Thyroid gland (tissue), 4 donors: ENCODE results near the gene DNMT3L. TPM values are rescaled to one million over a fixed set of nuclear protein-coding genes. Genes with fewer than 3 reads are reported as not detected.
"Not testable (repeated sequence)": the region's sequence is repeated elsewhere in the genome, so short reads cannot be mapped to it uniquely, and the experiment has no call there.

ENCODE experiments used
- DNase-seq, 2 donors: peaks; one replicate each; pipeline ENCODE4 v3.0.0-alpha.2; 2019
- H3K27ac ChIP-seq, 3 donors: fragments of 200-600 bp; sonication (generic); 1 replicate in 2 of 3; 2 replicates in 1 of 3; pipeline ENCODE4 v1.5.1; 2016 to 2019; ENCODE audit warnings: mild to moderate bottlenecking in 1 of 3, moderate library complexity in 1 of 3
- H3K27me3 ChIP-seq: fragments of 200-600 bp; sonication (generic); one replicate; pipeline ENCODE4 v1.5.1; 2019
- H3K36me3 ChIP-seq, 2 donors: fragments of 200-600 bp; sonication (generic); one replicate each; pipeline ENCODE4 v1.5.1; 2016 to 2019
- H3K4me1 ChIP-seq, 2 donors: fragments of 200-600 bp; sonication (generic); one replicate each; pipeline ENCODE4 v1.5.1; 2017 to 2019
- H3K4me3 ChIP-seq, 3 donors: fragments of 200-600 bp; sonication (generic); replicated peaks in 1 of 3; 1 replicate in 2 of 3; 2 replicates in 1 of 3; pipeline ENCODE4 v1.5.1; 2016; ENCODE audit warnings: mild to moderate bottlenecking in 1 of 3
- H3K9me3 ChIP-seq: fragments of 200-600 bp; sonication (generic); one replicate; pipeline ENCODE4 v1.5.1; 2017
- CTCF ChIP-seq, 6 experiments: fragments of 200-600 bp in 3 of 6; fragments of 450-650 bp in 3 of 6; sonication (generic) in 3 of 6; IDR thresholded peaks; one replicate each; pipeline ENCODE4 v1.5.1; 2016 to 2019; ENCODE audit warnings: antibody characterized with exemption in 6 of 6, mild to moderate bottlenecking in 2 of 6, inconsistent platforms in 1 of 6, moderate library complexity in 1 of 6
- POLR2A ChIP-seq, 2 donors: fragments of 450-650 bp; IDR thresholded peaks; one replicate each; pipeline ENCODE4 v1.6.1; 2017; ENCODE audit warnings: antibody characterized with exemption in 2 of 2, mild to moderate bottlenecking in 2 of 2, moderate library complexity in 1 of 2
- WGBS, 2 donors: methylation state at CpG; one replicate each; pipeline ENCODE4 v1.1.5; 2017; 5-methylcytosine and 5-hydroxymethylcytosine counted together
- intact Hi-C: fragments of 100-400 bp; cut with DNase I; formaldehyde crosslinking; loops from one replicate; pipeline ENCODE4 v1.15.1; 2023
- total RNA-seq, 4 donors: library from RNA; depleted of rRNA; stranded (reverse); fragments of >200 nt; gene quantifications; one replicate each; pipeline ENCODE4 v1.2.3, GENCODE V29; 2016

The DNMT3L gene
- total RNA-seq, 4 donors from 2014 or later: not detected

GRCh38 chr21:44304877-44305293 is 43.2 kb upstream of the DNMT3L start:
- TF ChIP-seq CTCF (IDR thresholded peaks at IDR 0.05) (peak; percentile 29 to 67 (median 45)), POLR2A (IDR thresholded peaks at IDR 0.05) (no peak)
- Histone ChIP-seq H3K4me3 (no peak overlapping the region), H3K27me3 (no peaks in the 10 kb centered on the region), H3K36me3 (no peaks in the 10 kb centered on the region), H3K4me1 (peaks cover 7 to 38% of the 10 kb centered on the region in 2 donors), H3K9me3 (no peaks in the 10 kb centered on the region), H3K27ac (no peak overlapping the region)
- intact Hi-C loops: no loop called here
- peak; percentile 55 to 58 for DNase-seq
- 44% methylated on average over 4 of the region's 8 CpGs; no CpG with 5 or more reads in 1 of the 2 donors for WGBS, 2 donors

- intact Hi-C loops: no loop called here
- Histone ChIP-seq H3K27me3 (no peaks in the 10 kb centered on the region), H3K4me3 (no peak overlapping the region), H3K4me1 (peaks cover 7 to 41% of the 10 kb centered on the region in 2 donors), H3K27ac (no peak overlapping the region), H3K36me3 (no peaks in the 10 kb centered on the region), H3K9me3 (no peaks in the 10 kb centered on the region)
- no peak for TF ChIP-seq POLR2A (IDR thresholded peaks at IDR 0.05)
- TF ChIP-seq CTCF (IDR thresholded peaks at IDR 0.05): no peak
- DNase-seq: no peak
- WGBS, 2 donors: 79 to 81% methylated on average over 6 to 10 of the region's 16 CpGs
These were observed 42.4 kb upstream of the DNMT3L start for GRCh38 chr21:44304011-44304616.

GRCh38 chr21:44303490-44303981 is 41.8 kb upstream of the DNMT3L start:
- H3K4me1 ChIP-seq: peaks cover 7 to 42% of the 10 kb centered on the region in 2 donors
- H3K4me3 ChIP-seq: no peak overlapping the region
- H3K27me3 ChIP-seq: no peaks in the 10 kb centered on the region
- DNase-seq: no peak
- no peaks in the 10 kb centered on the region for H3K36me3 ChIP-seq
- intact Hi-C loops: no loop called here
- TF ChIP-seq POLR2A (IDR thresholded peaks at IDR 0.05) (no peak), CTCF (IDR thresholded peaks at IDR 0.05) (no peak)
- H3K27ac ChIP-seq: no peak overlapping the region
- WGBS, 2 donors: 78% methylated on average over 12 of the region's 12 CpGs
- H3K9me3 ChIP-seq: no peaks in the 10 kb centered on the region

GRCh38 chr21:44302573-44303401 is 41.1 kb upstream of the DNMT3L start:
- 76 to 82% methylated on average over 23 of the region's 23 CpGs for WGBS, 2 donors
- peaks cover 7 to 45% of the 10 kb centered on the region in 2 donors for H3K4me1 ChIP-seq
- H3K9me3 ChIP-seq, H3K27me3 ChIP-seq, H3K4me3 ChIP-seq, intact Hi-C loops, H3K27ac ChIP-seq, H3K36me3 ChIP-seq: not testable (repeated sequence)
- DNase-seq: peak in 1 of 2 donors; percentile 27

- TF ChIP-seq POLR2A (IDR thresholded peaks at IDR 0.05) (no peak), CTCF (IDR thresholded peaks at IDR 0.05) (no peak)
- intact Hi-C loops: no loop called here
- peaks cover 7 to 51% of the 10 kb centered on the region in 2 donors for H3K4me1 ChIP-seq
- no peak overlapping the region for H3K27ac ChIP-seq
- DNase-seq: no peak
- H3K4me3 ChIP-seq: no peak overlapping the region
- WGBS, 2 donors: 85 to 93% methylated on average over 8 to 9 of the region's 9 CpGs
- H3K27me3 ChIP-seq: no peaks in the 10 kb centered on the region
- H3K36me3 ChIP-seq: no peaks in the 10 kb centered on the region
- no peaks in the 10 kb centered on the region for H3K9me3 ChIP-seq
These were observed 40.3 kb upstream of the DNMT3L start for GRCh38 chr21:44301961-44302406.
